ENCODE measurements around the gene CACNB4. TPM values are rescaled to one million over a fixed set of nuclear protein-coding genes. Genes with fewer than 3 reads are reported as not detected.

The CACNB4 gene
- total and polyA plus RNA-seq, 9 of the 15 experiments (the other 6 are each of a cell fraction or from before 2014, with no cell fraction given), result 0.01 to 0.20 (median 0.04) TPM; not detected in 1

- TF ChIP-seq FOXK2 (conservative IDR thresholded peaks at IDR 0.05 in 1 of 2, IDR thresholded peaks at IDR 0.05 in 1 of 2; ENCODE audit: low read depth in 2 of 2) (peak; percentile 73 to 81; a peak in 3 of 4 replicates), SRSF9 (IDR thresholded peaks at IDR 0.05; ENCODE audit: borderline replicate concordance, low read depth, low read length) (no peak), ARID2 (IDR thresholded peaks at IDR 0.05) (no peak), HMG20A (CRISPR knock-in tag; conservative IDR thresholded peaks at IDR 0.05) (no peak), WHSC1 (IDR thresholded peaks at IDR 0.05; ENCODE audit: low read length) (no peak), C11orf30 (IDR thresholded peaks at IDR 0.05; ENCODE audit: low read depth) (no peak), PML (IDR thresholded peaks at IDR 0.05; ENCODE audit: low read length) (peak; percentile 76; the same call in 1 of the 2 replicates), ZNF133 (CRISPR knock-in tag; IDR thresholded peaks at IDR 0.05) (no peak), CEBPG (CRISPR knock-in tag; IDR thresholded peaks at IDR 0.05) (no peak), CEBPG (tag; conservative IDR thresholded peaks at IDR 0.05 in 1 of 2, IDR thresholded peaks at IDR 0.05 in 1 of 2) (0 out of 4 replicates have a peak, but pooled peaks of 1 of the 2 experiments have one; percentile 11), SMAD4 (CRISPR knock-in tag; conservative IDR thresholded peaks at IDR 0.05) (peak; percentile 96), POLR2B (IDR thresholded peaks at IDR 0.05; ENCODE audit: low read depth, partially characterized antibody) (peak; percentile 98), BCOR (IDR thresholded peaks at IDR 0.05) (no peak), PHF8 (IDR thresholded peaks at IDR 0.05; ENCODE audit: borderline replicate concordance, low read length) (peak; percentile 99), CREM (IDR thresholded peaks at IDR 0.05; ENCODE audit: low read depth) (peak; percentile 82), KDM4B (IDR thresholded peaks at IDR 0.05; ENCODE audit: borderline replicate concordance in 2 of 2, low read depth in 1 of 2) (peak in 1 of 2 experiments; percentile 39; a peak in 2 of 4 replicates), HDAC3 (IDR thresholded peaks at IDR 0.05; ENCODE audit: borderline replicate concordance, partially characterized antibody) (no peak), BCLAF1 (IDR thresholded peaks at IDR 0.05; ENCODE audit: borderline replicate concordance in 1 of 2, control insufficient read depth in 1 of 2, low read depth in 2 of 2, low read length in 1 of 2) (no peak; a peak in 1 of 4 replicates), RFX1 (IDR thresholded peaks at IDR 0.05) (no peak), ZNF696 (CRISPR knock-in tag; conservative IDR thresholded peaks at IDR 0.05) (no peak), ATF2 (CRISPR knock-in tag; IDR thresholded peaks at IDR 0.05) (no peak), U2AF2 (optimal IDR thresholded peaks at IDR 0.05; ENCODE audit: low read depth, low read length) (no peak)
Measured at GRCh38 chr2:151828143-151828889, 270.5 kb downstream of the CACNB4 start, which contains the start of gene ARL5A (continued).

Data from K562 (cell line).